HPDE6-E6E7 (cell line): ENCODE data around the gene AK2.
"Not testable (repeated sequence)": the region's sequence is repeated elsewhere in the genome, so short reads cannot be mapped to it uniquely, and the experiment has no call there.

Experiments
- DNase-seq: peaks from one replicate; pipeline ENCODE4 v3.0.0; 2011; ENCODE audit warnings: missing footprints; ENCODE audit errors: extremely low spot score

Gene AK2

DNA sequence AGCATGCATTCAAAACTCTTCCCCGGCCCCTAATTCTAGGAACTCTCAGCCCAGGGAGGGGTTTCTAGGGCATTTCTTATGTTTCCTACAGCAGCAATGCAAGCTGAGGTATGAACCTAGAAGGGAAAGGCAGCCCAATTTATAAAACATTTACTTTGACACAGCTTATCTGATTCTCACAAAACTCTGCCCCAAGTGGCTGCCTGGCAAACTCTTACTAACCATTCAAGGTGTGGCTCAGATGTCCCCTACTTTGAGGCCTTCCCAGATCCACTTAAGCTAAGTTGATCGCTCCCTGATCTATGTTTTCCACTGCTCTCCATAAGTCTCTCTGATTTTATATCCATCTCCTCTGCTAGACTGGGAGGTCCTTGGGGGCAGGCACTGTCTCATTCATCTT is 35.4 kb downstream of the AK2 start:
- DNase-seq: no peak

GRCh38 chr1:33000427-33001026 is 36.2 kb downstream of the AK2 start:
- no peak for DNase-seq

DNA sequence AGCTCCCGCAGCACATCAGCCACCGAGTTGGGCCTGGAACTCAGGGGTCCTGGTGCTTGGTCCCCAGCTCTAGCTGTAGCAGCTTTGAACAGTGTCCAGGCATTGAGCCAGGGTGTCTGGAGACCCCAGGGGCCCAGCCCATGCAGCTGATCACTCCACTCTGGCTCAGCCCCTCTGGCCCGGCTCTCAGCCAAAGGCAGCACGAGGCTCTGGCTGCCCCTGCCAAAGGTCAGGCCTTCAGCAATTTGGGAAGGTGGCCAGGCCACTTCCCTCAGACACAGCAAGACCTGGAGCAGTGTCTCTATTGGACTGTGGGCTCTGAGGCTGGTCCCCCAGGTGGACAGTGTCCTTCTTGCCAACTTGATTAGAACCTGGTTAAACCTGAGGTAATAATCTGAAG is 37.7 kb downstream of the AK2 start:
- DNase-seq: no peak

GRCh38 chr1:32998064-32998463 is 38.6 kb downstream of the AK2 start:
- no peak for DNase-seq

GRCh38 chr1:32997381-32997891 is 39.2 kb downstream of the AK2 start:
- DNase-seq: no peak

GRCh38 chr1:32993324-32993636 is 43.4 kb downstream of the AK2 start:
- not testable (repeated sequence) for DNase-seq

GRCh38 chr1:32992489-32993323 is 44.0 kb downstream of the AK2 start:
- DNase-seq: peak; percentile 96

- no peak for DNase-seq
These were observed 44.7 kb downstream of the AK2 start for GRCh38 chr1:32991819-32992488.

DNA sequence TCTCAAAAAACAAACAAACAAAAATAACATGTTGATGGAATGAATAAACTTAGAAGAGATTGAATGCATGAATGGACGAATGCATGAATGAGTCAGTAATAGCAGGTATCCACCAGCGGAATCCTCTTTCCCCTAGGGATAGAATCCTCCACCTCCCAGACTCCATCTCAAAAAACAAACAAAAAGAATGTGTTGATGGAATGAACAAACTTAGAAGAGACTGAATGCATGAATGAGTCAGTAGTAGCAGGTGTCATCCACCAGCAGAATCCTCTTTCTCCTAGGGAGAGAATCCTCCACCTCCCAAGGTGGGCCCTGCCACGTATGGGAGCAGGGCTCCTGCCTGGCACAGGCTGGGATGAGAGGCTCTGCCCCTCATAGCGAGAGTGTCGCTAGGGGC is 45.3 kb downstream of the AK2 start:
- DNase-seq: no peak

GRCh38 chr1:32990887-32991286 is 45.8 kb downstream of the AK2 start:
- DNase-seq: no peak

GRCh38 chr1:32989160-32990050 is 47.3 kb downstream of the AK2 start:
- DNase-seq: peak; percentile 86

DNA sequence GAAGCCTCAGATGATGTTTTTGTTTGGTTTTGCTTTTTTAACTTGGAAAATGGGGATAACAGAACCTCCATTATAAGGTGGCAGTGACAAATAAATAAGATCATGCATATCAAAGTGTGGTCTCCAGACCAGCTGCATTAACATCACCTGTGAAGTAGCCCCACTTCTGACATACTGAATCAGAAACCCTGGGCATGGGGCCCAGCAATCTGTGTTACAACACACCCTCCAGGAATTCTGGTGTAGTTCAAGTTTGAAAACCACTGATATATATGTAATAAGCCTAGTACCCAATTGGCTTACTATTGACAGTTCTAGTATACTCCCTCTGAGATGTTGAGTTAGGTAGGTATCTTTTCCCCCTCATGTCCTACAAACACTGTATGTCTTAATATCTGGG is 48.0 kb downstream of the AK2 start:
- no peak for DNase-seq

- DNase-seq: no peak
These were observed 51.5 kb downstream of the AK2 start for GRCh38 chr1:32985226-32985625.

- no peak for DNase-seq
These were observed 52.1 kb downstream of the AK2 start for GRCh38 chr1:32984455-32985171.

DNA sequence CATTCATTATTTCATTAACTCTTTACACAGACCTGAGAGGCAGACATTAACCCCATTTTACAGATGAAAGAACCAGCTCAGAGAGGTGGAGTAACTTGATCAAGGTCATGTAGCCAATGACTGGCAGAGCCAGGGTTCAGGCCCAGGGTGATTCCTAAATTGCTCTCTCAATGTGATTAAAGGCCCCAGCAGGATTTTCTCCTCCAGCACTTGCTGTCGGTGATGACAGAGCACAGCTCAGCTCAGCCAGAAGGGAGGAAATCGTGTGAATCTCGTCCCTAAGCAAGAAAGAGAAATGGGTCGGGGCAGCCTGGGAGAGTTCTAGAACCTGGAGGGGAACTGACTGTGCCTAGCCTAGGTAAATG is 52.6 kb downstream of the AK2 start:
- no peak for DNase-seq

DNA sequence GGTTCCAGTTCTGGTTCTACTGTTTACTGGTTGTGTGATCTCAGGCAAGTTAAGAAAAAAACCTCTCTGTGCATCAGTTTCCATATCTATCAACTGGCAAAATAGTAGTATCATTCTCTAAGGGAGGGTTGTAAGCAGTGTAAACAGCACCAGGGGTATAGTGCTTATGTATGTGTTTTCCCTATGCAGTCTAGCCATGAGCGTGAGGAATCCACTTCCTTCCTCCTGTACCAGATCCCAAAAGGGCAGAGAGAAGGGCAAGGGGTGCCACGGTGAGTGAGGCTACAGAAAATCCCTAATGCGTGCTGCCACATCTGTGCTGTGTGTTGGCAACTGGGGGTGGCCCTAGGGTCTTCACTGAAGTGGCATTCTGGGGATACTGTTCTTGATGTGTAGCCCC is 53.7 kb downstream of the AK2 start:
- DNase-seq: no peak

DNA sequence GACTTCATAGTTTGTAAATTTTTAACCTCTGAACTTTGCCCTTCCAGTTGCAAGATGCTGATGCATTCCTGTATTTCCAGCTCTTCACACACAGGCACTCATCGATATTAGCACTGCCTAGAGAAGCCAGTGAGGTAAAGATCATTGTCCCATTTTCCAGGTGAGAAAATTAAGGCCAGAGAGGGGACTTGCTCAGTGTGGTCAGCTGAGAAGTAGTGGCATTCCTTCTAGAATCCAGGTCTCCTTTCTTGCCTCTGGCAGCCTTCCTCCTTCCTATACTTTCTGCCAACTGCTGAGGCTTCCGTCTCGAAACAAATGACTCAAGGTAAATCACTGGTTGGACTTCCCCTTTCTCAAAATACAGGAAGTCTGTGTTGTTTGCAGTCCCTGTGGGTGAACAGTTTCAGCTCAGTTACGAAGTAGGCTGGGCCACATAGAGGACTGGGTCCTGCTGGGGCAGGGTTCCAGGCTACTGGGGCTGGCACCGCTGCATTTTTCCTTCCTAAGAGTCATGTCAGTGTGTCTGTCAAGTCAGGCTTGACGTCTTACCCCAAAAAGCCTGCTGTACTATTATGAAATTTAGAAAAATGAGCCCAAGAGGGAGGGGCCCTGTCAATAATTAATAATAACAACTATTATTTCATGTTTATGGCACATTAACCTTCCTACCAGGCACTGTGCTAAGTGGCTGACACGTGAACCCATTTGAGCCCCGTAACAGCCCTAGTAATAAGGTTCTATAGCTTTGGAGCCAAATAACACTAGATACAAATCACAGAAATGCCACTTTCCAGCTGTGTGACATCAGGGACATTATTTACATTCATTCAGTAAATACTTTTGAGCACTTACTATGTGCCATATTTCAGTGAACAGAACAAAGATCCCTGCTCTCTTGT is 55.4 kb downstream of the AK2 start:
- DNase-seq: peak; percentile 92

DNA sequence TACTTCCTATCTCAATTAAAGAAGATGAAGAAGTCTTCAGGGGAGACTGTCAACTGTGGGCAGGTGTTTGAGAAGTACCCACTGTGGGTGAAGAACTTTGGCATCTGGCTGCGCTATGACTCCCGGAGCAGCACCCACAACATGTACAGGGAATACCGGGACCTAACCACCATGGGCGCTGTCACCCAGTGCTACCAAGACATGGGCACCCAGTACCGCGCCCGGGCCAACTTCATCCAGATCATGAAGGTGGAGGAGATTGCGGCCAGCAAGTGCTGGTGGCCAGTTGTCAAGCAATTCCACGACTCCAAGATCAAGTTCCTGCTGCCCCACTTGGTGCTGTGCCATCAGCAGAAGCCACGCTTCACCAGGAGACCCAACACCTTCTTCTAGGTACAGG is 56.6 kb downstream of the AK2 start:
- DNase-seq: no peak

DNA sequence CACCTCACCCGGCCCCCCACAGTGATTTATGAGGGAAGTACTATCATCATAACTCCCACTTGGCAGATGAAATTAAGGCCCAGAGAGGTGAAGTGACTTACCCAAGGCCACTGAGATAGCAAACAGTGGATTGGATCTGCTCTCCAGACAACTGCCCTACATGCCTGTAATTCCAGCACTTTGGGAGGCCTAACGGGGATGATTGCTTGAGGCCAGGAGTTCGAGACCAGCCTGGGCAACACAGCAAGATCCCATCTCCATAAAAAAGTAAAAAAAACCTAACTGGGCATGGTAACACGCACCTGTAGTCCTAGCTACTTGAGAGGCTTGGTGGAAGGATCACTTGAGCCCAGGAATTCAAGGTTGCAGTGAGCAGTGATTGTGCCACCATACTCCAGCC is 57.8 kb downstream of the AK2 start:
- DNase-seq: no peak

- DNase-seq: no peak
These were observed 59.1 kb downstream of the AK2 start for GRCh38 chr1:32977546-32978087.
